Activated naive CD4-positive, alpha-beta T cell treated with anti-CD3 and anti-CD28 coated beads for 36 hours (primary cell): Measurements from ENCODE around the gene POLE3. TPM values are rescaled to one million over a fixed set of nuclear protein-coding genes. Genes with fewer than 3 reads are reported as not detected.
"Not testable (repeated sequence)": the region's sequence is repeated elsewhere in the genome, so short reads cannot be mapped to it uniquely, and the experiment has no call there.

Experiments used
- CTCF ChIA-PET: fragments of 350-600 bp; sonication (Branson Sonifier 250); formaldehyde crosslinking; loops from one replicate; lab custom pipeline; 2021; ENCODE audit warnings: antibody characterized with exemption; lab: Charles Lee
- DNase-seq: peaks from one replicate; pipeline ENCODE4 v3.0.0-alpha.2; 2020
- H3K27ac Mint-ChIP-seq: one replicate; pipeline ENCODE4 v1.8.0; 2021; ENCODE audit warnings: mild to moderate bottlenecking, mixed read lengths
- H3K27me3 Mint-ChIP-seq: one replicate; pipeline ENCODE4 v1.8.0; 2021; ENCODE audit warnings: low read depth, mixed read lengths
- H3K36me3 Mint-ChIP-seq: one replicate; pipeline ENCODE4 v1.8.0; 2021; ENCODE audit warnings: low read depth, mixed read lengths
- H3K4me1 Mint-ChIP-seq: one replicate; pipeline ENCODE4 v1.8.0; 2021; ENCODE audit warnings: low read depth, mixed read lengths
- H3K4me3 Mint-ChIP-seq: one replicate; pipeline ENCODE4 v1.8.0; 2021; ENCODE audit warnings: mild to moderate bottlenecking, moderate library complexity, mixed read lengths
- H3K9me3 Mint-ChIP-seq: one replicate; pipeline ENCODE4 v1.8.0; 2021; ENCODE audit warnings: mixed read lengths
- intact Hi-C: fragments of 100-400 bp; cut with micrococcal nuclease; formaldehyde crosslinking; loops from one replicate; pipeline ENCODE4 v1.15.1; 2023
- total RNA-seq, 2 experiments: library from RNA; stranded (reverse); gene quantifications; one replicate each; pipeline ENCODE4 v1.2.3, GENCODE V29; 2021

POLE3 gene
- total RNA-seq, 2 experiments from 2014 or later = 34.1 to 37.4 TPM

GRCh38 chr9:113370806-113371325 lies 39.6 kb downstream of the POLE3 start:
- intact Hi-C loops = no loop called here
- Mint-ChIP-seq H3K4me1 (peaks cover 12% of the 10 kb centered on the region), H3K27ac (no peak overlapping the region), H3K9me3 (no peaks in the 10 kb centered on the region), H3K4me3 (no peak overlapping the region), H3K27me3 (no peaks in the 10 kb centered on the region), H3K36me3 (peaks cover 13% of the 10 kb centered on the region)
- CTCF ChIA-PET = interaction anchor here (1.3 kb wide), 1 partner anchor 9 kb away, joined by 4 read pairs; no protein-coding TSS in a partner anchor
- no peak for DNase-seq

DNA sequence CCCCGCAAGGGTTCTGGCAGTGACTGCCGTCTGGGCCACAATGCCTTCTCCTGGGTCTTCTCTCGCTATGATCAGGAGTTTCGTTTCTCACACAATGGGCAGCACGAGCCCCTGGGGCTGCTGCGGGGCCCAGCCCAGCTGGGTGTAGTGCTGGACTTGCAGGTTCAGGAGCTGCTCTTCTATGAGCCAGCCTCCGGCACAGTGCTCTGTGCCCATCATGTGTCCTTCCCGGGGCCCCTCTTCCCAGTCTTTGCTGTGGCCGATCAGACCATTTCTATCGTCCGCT lies 40.7 kb downstream of the POLE3 start:
- CTCF ChIA-PET = interaction anchor here (0.9 kb wide), 1 partner anchor 31 kb away, joined by 3 read pairs; the partner anchor contains the start of gene ALAD
- H3K27me3 Mint-ChIP-seq = no peaks in the 10 kb centered on the region
- no peaks in the 10 kb centered on the region for H3K9me3 Mint-ChIP-seq
- peaks cover 13% of the 10 kb centered on the region for H3K36me3 Mint-ChIP-seq
- peaks cover 2% of the 10 kb centered on the region for H3K4me1 Mint-ChIP-seq
- H3K27ac Mint-ChIP-seq = no peak overlapping the region
- intact Hi-C loops = no loop called here
- DNase-seq = no peak
- H3K4me3 Mint-ChIP-seq = no peak overlapping the region

- H3K27ac Mint-ChIP-seq = no peak overlapping the region
- H3K36me3 Mint-ChIP-seq = peaks cover 10% of the 10 kb centered on the region
- DNase-seq = no peak
- no peaks in the 10 kb centered on the region for H3K27me3 Mint-ChIP-seq
- CTCF ChIA-PET = interaction anchor here (0.6 to 0.8 kb wide), 2 partner anchors 12 to 97 kb away, joined by 3 read pairs; no protein-coding TSS in a partner anchor
- intact Hi-C loops = no loop called here
- no peak overlapping the region for H3K4me3 Mint-ChIP-seq
- H3K4me1 Mint-ChIP-seq = no peaks in the 10 kb centered on the region
- no peaks in the 10 kb centered on the region for H3K9me3 Mint-ChIP-seq
These were observed 41.3 kb downstream of the POLE3 start for GRCh38 chr9:113368982-113369854.

DNA sequence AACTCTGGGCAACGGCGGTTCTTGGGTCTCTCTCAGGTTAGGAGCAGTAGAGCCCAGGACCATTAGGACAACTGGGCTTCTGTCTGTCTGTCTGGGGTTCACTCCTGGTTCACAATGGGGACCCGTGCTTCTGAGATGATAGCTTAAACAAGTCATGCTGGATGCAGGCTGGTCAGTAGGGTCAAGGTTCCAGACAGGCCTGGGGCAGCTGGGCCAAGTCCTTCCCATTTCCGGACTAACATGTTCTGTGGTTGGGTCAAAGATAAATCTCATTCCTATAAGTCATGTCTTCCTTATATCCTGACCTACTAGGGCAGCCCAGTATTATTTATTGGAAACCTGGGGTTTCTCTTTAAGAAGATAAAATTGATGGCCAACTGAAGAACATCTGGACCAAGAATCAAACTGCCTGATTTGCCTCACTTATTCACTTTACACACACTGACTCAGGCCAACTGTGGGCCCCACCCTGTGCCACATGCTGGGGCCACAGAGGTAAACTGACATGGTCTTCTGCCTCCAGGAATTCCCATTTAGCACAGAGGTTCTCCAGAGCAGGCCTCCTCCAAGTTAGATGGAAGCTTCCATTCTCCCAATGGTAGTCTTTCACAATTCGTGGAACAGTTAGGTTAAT lies 42.0 kb downstream of the POLE3 start:
- intact Hi-C loops = no loop called here
- no peaks in the 10 kb centered on the region for H3K27me3 Mint-ChIP-seq

GRCh38 chr9:113365652-113366051 lies 44.8 kb downstream of the POLE3 start:
- H3K27me3 Mint-ChIP-seq, H3K36me3 Mint-ChIP-seq, intact Hi-C loops, H3K9me3 Mint-ChIP-seq, H3K4me3 Mint-ChIP-seq, DNase-seq, H3K27ac Mint-ChIP-seq: not testable (repeated sequence)
- H3K4me1 Mint-ChIP-seq = peaks cover 11% of the 10 kb centered on the region
- CTCF ChIA-PET = interaction anchor here (1.4 kb wide), 1 partner anchor 16 kb away, joined by 3 read pairs; the partner anchor contains the start of gene BSPRY

More for the DNA sequence above, 42.0 kb downstream of the POLE3 start:
- no peak overlapping the region for H3K4me3 Mint-ChIP-seq
- CTCF ChIA-PET = interaction anchor here (0.6 to 0.8 kb wide), 4 partner anchors 13 to 220 kb away, joined by 3 read pairs; no protein-coding TSS in a partner anchor
- no peak overlapping the region for H3K27ac Mint-ChIP-seq
- H3K4me1 Mint-ChIP-seq = no peaks in the 10 kb centered on the region
- H3K36me3 Mint-ChIP-seq = peaks cover 10% of the 10 kb centered on the region
- H3K9me3 Mint-ChIP-seq = no peaks in the 10 kb centered on the region
- DNase-seq = no peak

GRCh38 chr9:113364951-113365350 lies 45.5 kb downstream of the POLE3 start:
- Mint-ChIP-seq H3K36me3 (no peaks in the 10 kb centered on the region), H3K27ac (no peak overlapping the region), H3K27me3 (no peaks in the 10 kb centered on the region), H3K4me3 (no peak overlapping the region), H3K4me1 (peaks cover 11% of the 10 kb centered on the region), H3K9me3 (no peaks in the 10 kb centered on the region)
- DNase-seq = no peak
- CTCF ChIA-PET = interaction anchor here (1.4 kb wide), 1 partner anchor 15 kb away, joined by 3 read pairs; the partner anchor contains the start of gene BSPRY
- intact Hi-C loops = no loop called here

DNA sequence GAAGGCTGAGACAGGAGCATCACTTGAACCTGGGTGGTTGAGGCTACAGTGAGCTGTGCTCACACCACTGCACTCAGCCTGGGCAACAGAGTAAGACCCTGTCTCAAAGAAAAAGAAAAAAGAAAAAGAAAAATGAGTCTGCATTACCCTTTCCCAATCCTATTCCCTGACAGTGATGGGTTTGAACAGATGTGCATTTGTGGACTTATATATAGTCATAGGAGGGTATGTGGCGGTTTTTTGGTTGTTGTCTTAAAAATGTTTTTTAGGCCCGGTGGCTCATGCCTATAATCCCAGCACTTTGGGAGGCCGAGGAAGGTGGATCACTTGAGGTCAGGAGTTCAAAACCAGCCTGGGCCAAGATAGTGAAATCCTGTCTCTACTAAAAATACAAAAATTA lies 47.1 kb downstream of the POLE3 start:
- CTCF ChIA-PET = interaction anchor here (1.4 kb wide), 1 partner anchor 13 kb away, joined by 3 read pairs; the partner anchor contains the start of gene HDHD3
- H3K4me1 Mint-ChIP-seq = peaks cover 11% of the 10 kb centered on the region
- H3K27ac Mint-ChIP-seq = no peak overlapping the region
- no peaks in the 10 kb centered on the region for H3K9me3 Mint-ChIP-seq
- intact Hi-C loops = no loop called here
- H3K36me3 Mint-ChIP-seq = no peaks in the 10 kb centered on the region
- no peak overlapping the region for H3K4me3 Mint-ChIP-seq
- H3K27me3 Mint-ChIP-seq = no peaks in the 10 kb centered on the region
- DNase-seq = no peak

DNA sequence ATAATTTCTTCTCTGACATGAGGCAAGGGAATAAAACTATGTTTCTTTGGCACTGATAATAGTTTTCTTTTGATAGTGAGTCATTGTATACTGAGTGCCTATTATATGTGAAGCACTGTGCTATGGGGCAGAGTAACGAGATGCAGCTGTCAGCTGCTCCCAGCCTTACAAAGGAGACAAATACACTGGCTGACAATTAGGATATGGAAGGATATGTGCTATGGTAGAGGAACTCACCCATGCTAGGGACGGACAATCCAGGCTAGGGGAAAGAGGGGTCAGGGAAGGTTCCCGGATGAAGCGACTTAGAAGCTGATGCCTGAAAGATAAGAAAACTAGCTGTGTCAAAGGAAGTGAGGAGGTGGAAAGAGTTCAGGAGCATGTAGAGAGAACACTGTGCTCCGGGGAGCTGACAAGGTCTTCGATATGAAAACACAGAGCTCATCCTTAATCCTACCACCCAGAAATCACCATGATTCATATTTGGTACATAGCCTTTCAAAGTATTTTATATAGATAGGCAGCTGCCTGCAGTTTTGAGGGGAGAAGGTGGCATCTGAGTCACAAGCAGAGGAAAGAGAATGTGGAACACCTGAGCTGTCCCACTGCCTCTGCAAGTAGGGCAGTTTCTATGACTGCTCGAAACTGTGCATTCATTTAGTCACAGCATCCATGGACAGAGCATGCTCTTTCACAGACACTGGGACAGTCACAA lies 49.0 kb downstream of the POLE3 start:
- CTCF ChIA-PET = interaction anchor here (0.8 to 1.1 kb wide), 3 partner anchors 10 to 87 kb away, joined by 3 to 4 read pairs (median 4); no protein-coding TSS in a partner anchor
- peaks cover 3% of the 10 kb centered on the region for H3K27me3 Mint-ChIP-seq
- H3K4me3 Mint-ChIP-seq = no peak overlapping the region
- peaks cover 11% of the 10 kb centered on the region for H3K4me1 Mint-ChIP-seq
- H3K9me3 Mint-ChIP-seq = no peaks in the 10 kb centered on the region
- peak; percentile 35 for DNase-seq
- intact Hi-C loops = no loop called here
- H3K36me3 Mint-ChIP-seq = no peaks in the 10 kb centered on the region
- peak overlapping the region; percentile 15 for H3K27ac Mint-ChIP-seq

DNA sequence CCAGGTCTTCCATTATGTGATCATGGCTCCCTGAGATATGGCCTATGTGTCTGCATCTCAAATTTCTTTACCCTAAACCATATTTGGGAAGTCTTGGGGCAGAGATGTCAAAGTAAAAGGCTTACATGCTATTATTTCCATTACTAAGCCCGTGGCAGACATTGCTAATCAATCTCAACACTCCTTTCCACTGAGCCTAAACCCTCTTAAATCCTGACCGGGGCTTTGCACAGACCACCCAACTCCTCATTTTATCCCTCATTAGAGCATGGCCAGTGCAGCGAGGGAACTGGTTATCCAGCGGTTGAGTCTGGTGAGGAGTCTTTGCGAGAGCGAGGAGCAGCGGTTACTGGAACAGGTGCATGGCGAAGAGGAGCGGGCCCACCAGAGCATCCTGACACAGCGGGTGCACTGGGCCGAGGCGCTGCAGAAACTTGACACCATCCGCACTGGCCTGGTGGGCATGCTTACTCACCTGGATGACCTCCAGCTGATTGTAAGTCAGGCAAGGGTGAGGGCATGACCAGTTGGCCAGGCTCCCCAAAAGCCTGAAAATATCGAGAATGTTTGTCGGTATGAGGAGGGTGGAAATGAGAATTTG lies 50.1 kb downstream of the POLE3 start:
- Mint-ChIP-seq H3K4me1 (peaks cover 11% of the 10 kb centered on the region), H3K27me3 (peaks cover 3% of the 10 kb centered on the region), H3K36me3 (no peaks in the 10 kb centered on the region), H3K4me3 (no peak overlapping the region), H3K27ac (no peak overlapping the region), H3K9me3 (no peaks in the 10 kb centered on the region)
- intact Hi-C loops = no loop called here
- no peak for DNase-seq
- CTCF ChIA-PET = no interaction called here

- Mint-ChIP-seq H3K36me3 (no peaks in the 10 kb centered on the region), H3K4me3 (no peak overlapping the region), H3K4me1 (peaks cover 11% of the 10 kb centered on the region), H3K27me3 (peaks cover 3% of the 10 kb centered on the region), H3K27ac (no peak overlapping the region), H3K9me3 (no peaks in the 10 kb centered on the region)
- intact Hi-C loops = no loop called here
- CTCF ChIA-PET = interaction anchor here (0.6 kb wide), 1 partner anchor 273 kb away, joined by 3 read pairs; no protein-coding TSS in a partner anchor
- DNase-seq = no peak
These were observed 51.1 kb downstream of the POLE3 start for GRCh38 chr9:113359385-113359784.
